ENCODE results near the gene WDR41.
"Not testable (repeated sequence)": the region's sequence is repeated elsewhere in the genome, so short reads cannot be mapped to it uniquely, and the experiment has no call there.

Gene WDR41

DNA sequence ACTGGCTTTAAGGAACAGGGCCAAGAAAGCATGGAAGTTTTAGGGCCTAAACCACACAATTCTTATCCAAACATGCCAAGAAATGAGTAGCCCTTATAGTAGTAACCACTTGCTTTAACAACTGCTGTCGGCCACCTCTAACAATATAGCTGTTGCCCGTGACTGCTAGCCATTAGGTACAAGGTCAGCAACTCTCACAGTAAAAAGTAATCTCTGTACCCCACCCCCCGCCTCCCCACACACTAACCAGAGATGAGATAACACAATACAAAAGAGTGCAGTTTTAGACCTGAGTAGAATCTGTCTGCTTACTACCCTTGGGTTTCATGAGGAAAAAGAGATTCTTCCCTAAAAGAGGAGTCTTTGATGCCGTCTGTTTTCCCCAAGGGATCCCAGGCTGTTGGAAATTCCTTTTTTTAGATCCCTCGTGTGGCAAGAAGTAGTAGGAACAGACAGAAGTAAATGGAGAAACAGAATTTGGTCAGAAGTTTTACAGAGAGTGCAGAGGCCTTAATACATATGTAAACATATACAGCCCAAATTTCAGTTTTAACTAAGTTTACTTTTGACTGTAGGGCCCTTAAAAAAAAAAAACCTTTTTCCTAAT lies 94.3 kb downstream of the WDR41 start:
- no peak for TF ChIP-seq PAX5 (IDR thresholded peaks at IDR 0.05; ENCODE audit: insufficient read depth, low read length, severe bottlenecking)
- no peak for TF ChIP-seq POU2F2 (IDR thresholded peaks at IDR 0.05; ENCODE audit: low read depth, low read length)
- no peak for TF ChIP-seq SPI1 (IDR thresholded peaks at IDR 0.05; ENCODE audit: low read depth, low read length)
- no peak for TF ChIP-seq POLR2AphosphoS5 (IDR thresholded peaks at IDR 0.05; ENCODE audit: low read depth, low read length)
- no peak for TF ChIP-seq POLR2A (IDR thresholded peaks at IDR 0.05; ENCODE audit: low read depth, low read length)
- no peak for TF ChIP-seq TAF1 (IDR thresholded peaks at IDR 0.05; ENCODE audit: low read depth, low read length)
- DNase-seq (ENCODE audit: insufficient read length, low spot score) = no peak
- peak; percentile 74 for FAIRE-seq

GRCh38 chr5:77396017-77396416 lies 96.1 kb downstream of the WDR41 start:
- DNase-seq (ENCODE audit: insufficient read length, low spot score) (peak; percentile 17), FAIRE-seq (peak; percentile 35)

DNA sequence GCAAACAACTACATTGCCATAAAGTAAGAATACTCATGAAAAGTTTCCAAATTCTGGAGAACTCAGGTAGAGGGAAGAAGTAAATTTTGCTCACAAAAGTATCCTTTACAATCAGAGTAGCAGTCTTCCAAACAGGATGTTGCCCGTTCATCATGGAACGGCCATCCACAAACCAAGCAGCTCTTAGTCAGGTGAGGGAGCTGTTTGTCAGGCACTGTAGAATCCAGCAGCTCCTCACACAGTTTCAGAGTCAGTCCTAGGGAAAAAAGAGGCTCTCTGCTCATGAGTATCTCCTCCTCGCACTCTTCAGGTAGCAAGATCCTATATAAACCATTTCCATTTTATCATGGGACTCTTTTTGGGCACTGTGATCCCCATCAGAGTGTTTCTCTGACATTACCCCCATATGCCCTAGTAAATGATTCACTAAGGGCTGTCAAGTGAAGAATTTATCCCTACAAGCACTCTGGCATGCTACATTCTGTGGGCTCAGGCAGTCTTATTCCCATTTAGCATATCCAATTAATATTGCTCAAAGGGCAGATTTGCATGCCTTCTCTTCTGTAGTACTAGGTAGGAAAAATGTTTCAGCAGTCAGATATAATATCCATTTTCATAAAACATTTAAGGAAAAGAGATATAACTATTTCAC lies 97.9 kb downstream of the WDR41 start:
- DNase-seq (ENCODE audit: insufficient read length, low spot score) (no peak), FAIRE-seq (no peak)
- no peak for TF ChIP-seq TAF1 (IDR thresholded peaks at IDR 0.05; ENCODE audit: low read depth, low read length)
- TF ChIP-seq POU2F2 (IDR thresholded peaks at IDR 0.05; ENCODE audit: low read depth, low read length) = no peak
- no peak for TF ChIP-seq POLR2A (IDR thresholded peaks at IDR 0.05; ENCODE audit: low read depth, low read length)
- TF ChIP-seq PAX5 (IDR thresholded peaks at IDR 0.05; ENCODE audit: insufficient read depth, low read length, severe bottlenecking) = no peak
- no peak for TF ChIP-seq POLR2AphosphoS5 (IDR thresholded peaks at IDR 0.05; ENCODE audit: low read depth, low read length)
- TF ChIP-seq SPI1 (IDR thresholded peaks at IDR 0.05; ENCODE audit: low read depth, low read length) = no peak

More at GRCh38 chr5:77396017-77396416, 96.1 kb downstream of the WDR41 start:
- TF ChIP-seq TAF1 (IDR thresholded peaks at IDR 0.05; ENCODE audit: low read depth, low read length) = no peak
- TF ChIP-seq SPI1 (IDR thresholded peaks at IDR 0.05; ENCODE audit: low read depth, low read length) = no peak
- no peak for TF ChIP-seq POU2F2 (IDR thresholded peaks at IDR 0.05; ENCODE audit: low read depth, low read length)
- no peak for TF ChIP-seq POLR2AphosphoS5 (IDR thresholded peaks at IDR 0.05; ENCODE audit: low read depth, low read length)
- TF ChIP-seq POLR2A (IDR thresholded peaks at IDR 0.05; ENCODE audit: low read depth, low read length) = no peak
- TF ChIP-seq PAX5 (IDR thresholded peaks at IDR 0.05; ENCODE audit: insufficient read depth, low read length, severe bottlenecking) = no peak

- no peak for TF ChIP-seq TAF1 (IDR thresholded peaks at IDR 0.05; ENCODE audit: low read depth, low read length)
- TF ChIP-seq POLR2A (IDR thresholded peaks at IDR 0.05; ENCODE audit: low read depth, low read length) = no peak
- FAIRE-seq = no peak
- no peak for DNase-seq (ENCODE audit: insufficient read length, low spot score)
Observed at GRCh38 chr5:77391240-77391765, 100.8 kb downstream of the WDR41 start.

DNA sequence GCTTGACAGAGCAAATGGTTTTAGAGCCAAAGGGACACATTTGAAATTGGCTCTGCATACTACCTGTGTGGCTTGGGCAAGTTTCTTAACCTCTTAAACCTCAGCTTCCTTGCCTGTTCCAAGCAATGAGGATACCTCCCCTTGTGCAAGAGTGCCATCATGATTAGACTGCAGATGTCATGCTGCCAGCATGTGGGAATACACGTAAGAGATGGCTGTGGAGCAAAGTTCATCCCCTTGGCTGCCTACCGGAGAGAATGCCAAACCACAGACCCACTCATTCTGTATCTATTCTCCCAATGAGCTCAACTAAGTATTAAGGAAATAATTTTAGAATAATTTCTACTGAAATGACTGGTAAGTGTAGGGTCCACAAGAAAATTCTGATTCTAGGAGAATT lies 101.3 kb downstream of the WDR41 start:
- no peak for FAIRE-seq
- DNase-seq (ENCODE audit: insufficient read length, low spot score) = no peak
- TF ChIP-seq TAF1 (IDR thresholded peaks at IDR 0.05; ENCODE audit: low read depth, low read length) (no peak), POU2F2 (IDR thresholded peaks at IDR 0.05; ENCODE audit: low read depth, low read length) (no peak), SPI1 (IDR thresholded peaks at IDR 0.05; ENCODE audit: low read depth, low read length) (no peak), PAX5 (IDR thresholded peaks at IDR 0.05; ENCODE audit: insufficient read depth, low read length, severe bottlenecking) (no peak), POLR2A (IDR thresholded peaks at IDR 0.05; ENCODE audit: low read depth, low read length) (no peak), POLR2AphosphoS5 (IDR thresholded peaks at IDR 0.05; ENCODE audit: low read depth, low read length) (no peak)

GRCh38 chr5:77390221-77390620 lies 101.9 kb downstream of the WDR41 start:
- TF ChIP-seq PAX5 (IDR thresholded peaks at IDR 0.05; ENCODE audit: insufficient read depth, low read length, severe bottlenecking) (no peak), POLR2A (IDR thresholded peaks at IDR 0.05; ENCODE audit: low read depth, low read length) (no peak), TAF1 (IDR thresholded peaks at IDR 0.05; ENCODE audit: low read depth, low read length) (no peak), POLR2AphosphoS5 (IDR thresholded peaks at IDR 0.05; ENCODE audit: low read depth, low read length) (no peak), SPI1 (IDR thresholded peaks at IDR 0.05; ENCODE audit: low read depth, low read length) (no peak), POU2F2 (IDR thresholded peaks at IDR 0.05; ENCODE audit: low read depth, low read length) (no peak)
- FAIRE-seq (no peak), DNase-seq (ENCODE audit: insufficient read length, low spot score) (no peak)

DNA sequence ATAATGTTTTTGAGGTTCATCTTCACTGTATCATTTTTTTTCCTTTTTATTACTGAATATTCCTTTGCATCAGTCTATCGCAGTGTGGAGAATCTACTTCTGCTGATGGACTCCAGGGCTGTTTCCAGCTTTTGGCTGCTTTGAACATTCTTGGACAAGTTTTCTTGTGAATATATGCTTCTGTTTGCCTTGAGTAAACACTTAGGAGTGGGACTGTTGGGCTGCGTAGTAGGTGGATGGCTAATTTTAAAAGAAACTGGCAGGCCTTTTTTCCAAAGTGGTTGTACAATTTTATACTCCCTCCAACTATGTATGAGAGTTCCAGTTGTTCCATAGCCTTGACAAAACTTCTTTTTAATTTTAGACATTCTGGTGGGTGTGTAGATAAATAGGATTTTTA lies 102.4 kb downstream of the WDR41 start:
- no peak for TF ChIP-seq POLR2A (IDR thresholded peaks at IDR 0.05; ENCODE audit: low read depth, low read length)
- no peak for TF ChIP-seq POLR2AphosphoS5 (IDR thresholded peaks at IDR 0.05; ENCODE audit: low read depth, low read length)
- no peak for TF ChIP-seq TAF1 (IDR thresholded peaks at IDR 0.05; ENCODE audit: low read depth, low read length)
- TF ChIP-seq PAX5 (IDR thresholded peaks at IDR 0.05; ENCODE audit: insufficient read depth, low read length, severe bottlenecking) = no peak
- TF ChIP-seq POU2F2 (IDR thresholded peaks at IDR 0.05; ENCODE audit: low read depth, low read length) = no peak
- no peak for TF ChIP-seq SPI1 (IDR thresholded peaks at IDR 0.05; ENCODE audit: low read depth, low read length)
- FAIRE-seq = no peak
- DNase-seq (ENCODE audit: insufficient read length, low spot score) = no peak

DNA sequence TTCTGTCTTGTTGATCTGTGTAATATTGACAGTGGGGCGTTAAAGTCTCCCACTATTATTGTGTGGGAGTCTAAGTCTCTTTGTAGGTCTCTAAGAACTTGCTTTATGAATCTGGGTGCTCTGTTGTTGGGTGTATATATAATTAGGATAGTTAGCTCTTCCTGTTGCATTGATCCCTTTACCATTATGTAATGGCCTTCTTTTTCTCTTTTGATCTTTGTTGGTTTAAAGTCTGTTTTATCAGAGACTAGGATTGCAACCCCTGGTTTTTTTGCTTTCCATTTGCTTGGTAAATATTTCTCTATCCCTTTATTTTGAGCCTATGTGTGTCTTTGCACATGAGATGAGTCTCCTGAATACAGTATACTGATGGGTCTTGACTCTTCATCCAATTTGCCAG lies 105.8 kb downstream of the WDR41 start:
- DNase-seq (ENCODE audit: insufficient read length, low spot score); FAIRE-seq: not testable (repeated sequence)

DNA sequence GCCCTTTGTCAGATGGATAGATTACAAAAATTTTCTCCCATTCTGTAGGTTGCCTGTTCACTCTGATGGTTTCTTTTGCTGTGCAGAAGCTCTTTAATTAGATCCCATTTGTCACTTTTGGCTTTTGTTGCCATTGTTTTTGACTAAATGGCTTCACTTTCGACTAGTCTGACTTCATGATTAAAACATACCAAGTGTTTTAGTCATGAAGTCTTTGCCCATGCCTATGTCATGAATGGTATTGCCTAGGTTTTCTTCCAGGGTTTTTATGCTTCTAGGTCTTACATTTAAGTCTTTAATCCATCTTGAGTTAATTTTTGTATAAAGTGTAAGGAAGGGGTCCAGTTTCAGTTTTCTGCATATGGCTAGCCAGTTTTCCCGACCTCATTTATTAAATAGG lies 108.8 kb downstream of the WDR41 start:
- DNase-seq (ENCODE audit: insufficient read length, low spot score); FAIRE-seq: not testable (repeated sequence)
